K562 (cell line): ENCODE results near the gene SSU72. TPM values are rescaled to one million over a fixed set of nuclear protein-coding genes. Genes with fewer than 3 reads are reported as not detected.

Experiments
- ATAC-seq: fragments of 200-7000 bp; cut with Tn5 transposase; 3 replicates; pipeline ENCODE4 v1.9.1; 2020; ENCODE audit warnings: moderate library complexity
- BruUV-seq: library from RNA; stranded (reverse); fragments of 400-500 nt; replicated peaks from 2 replicates; lab custom pipeline; 2021; lab: Mats Ljungman, UMichigan
- CTCF ChIA-PET: fragments of 300-600 bp; formaldehyde crosslinking; extraction: SDS; loops from one replicate; lab custom pipeline; 2021; ENCODE audit warnings: low intra/inter-chr PET ratio; lab: Yijun Ruan, JAX
- POLR2A ChIA-PET: fragments of 300-600, 350-650 bp; sonication (Branson Sonifier 250); formaldehyde crosslinking; extraction: SDS; loops from one replicate; lab custom pipeline; 2021; ENCODE audit warnings: antibody characterized with exemption, inconsistent platforms; lab: Yijun Ruan, JAX
- DNase-seq, 4 experiments: peaks; one replicate each; pipeline versions ENCODE4 v3.0.0 to v3.0.0-alpha.2; 2011 to 2018; ENCODE audit warnings: low spot score in 3 of 4, mixed read lengths in 3 of 4; ENCODE audit errors: extremely low read depth in 1 of 4
- FAIRE-seq: peaks from 2 replicates; lab custom pipeline; 2011; peaks lifted over from hg19 to GRCh38; lab: Jason Lieb, UNC
- H2AFZ ChIP-seq: 2 replicates; pipeline ENCODE4 v1.6.0; 2011; ENCODE audit warnings: low read depth, low read length, control low read depth, inconsistent platforms
- H3K27ac ChIP-seq: fragments of 200-600 bp; 3 replicates; pipeline ENCODE4 v1.8.0; 2011; ENCODE audit warnings: low read depth, mild to moderate bottlenecking, control low read depth, inconsistent platforms, low read length, moderate library complexity, mixed read lengths; ENCODE audit errors: extremely low read depth
- H3K27me3 ChIP-seq, 2 experiments: fragments of 300-600 bp in 1 of 2; 2 replicates in 1 of 2; 3 replicates in 1 of 2; pipeline versions ENCODE4 v1.6.0 to v1.8.0; 2011; ENCODE audit warnings: inconsistent platforms in 2 of 2, low read length in 2 of 2, mild to moderate bottlenecking in 1 of 2, mixed read lengths in 1 of 2, moderate library complexity in 1 of 2; ENCODE audit not compliant: control insufficient read depth in 2 of 2, insufficient read depth in 2 of 2
- H3K36me3 ChIP-seq: fragments of 300-600 bp; 3 replicates; pipeline ENCODE4 v1.8.0; 2011; ENCODE audit warnings: mild to moderate bottlenecking, low read length, inconsistent platforms; ENCODE audit not compliant: control insufficient read depth, insufficient read depth
- H3K4me1 ChIP-seq, 2 experiments: fragments of 200-600 bp in 1 of 2; replicated peaks in 1 of 2; 2 replicates in 1 of 2; 3 replicates in 1 of 2; pipeline versions ENCODE4 v1.5.1 to v1.8.0; 2011; ENCODE audit warnings: inconsistent platforms in 2 of 2, low read length in 2 of 2, mild to moderate bottlenecking in 1 of 2, mixed read lengths in 1 of 2, moderate library complexity in 1 of 2; ENCODE audit not compliant: control insufficient read depth in 2 of 2, insufficient read depth in 2 of 2
- H3K4me2 ChIP-seq: 2 replicates; pipeline ENCODE4 v1.6.1; 2011; ENCODE audit warnings: low read length, control low read depth, inconsistent platforms, mixed read lengths; ENCODE audit not compliant: insufficient read depth
- H3K4me3 ChIP-seq: fragments of 200-600 bp; sonication (generic), shearing (Covaris generic); 2 replicates; pipeline ENCODE4 v1.5.1; 2016; ENCODE audit warnings: control low read depth, inconsistent platforms
- H3K79me2 ChIP-seq: fragments of 200-600 bp; 3 replicates; pipeline ENCODE4 v1.8.0; 2011; ENCODE audit warnings: low read length, inconsistent platforms; ENCODE audit not compliant: control insufficient read depth, insufficient read depth
- H3K9ac ChIP-seq, 2 experiments: 2 replicates each; pipeline versions ENCODE4 v1.6.0 to v1.6.1; 2011; ENCODE audit warnings: low read depth in 2 of 2, low read length in 2 of 2, control low read depth in 1 of 2, inconsistent platforms in 1 of 2, mild to moderate bottlenecking in 1 of 2, mixed read lengths in 1 of 2; ENCODE audit not compliant: insufficient read depth in 1 of 2
- H3K9me1 ChIP-seq: one replicate; pipeline ENCODE4 v1.6.0; 2011; ENCODE audit warnings: inconsistent platforms, mild to moderate bottlenecking, low read length, moderate library complexity; ENCODE audit not compliant: control insufficient read depth, insufficient read depth
- H3K9me3 ChIP-seq: replicated peaks from 2 replicates; pipeline ENCODE4 v1.5.1; 2011; ENCODE audit warnings: low read depth, low read length, inconsistent platforms; ENCODE audit not compliant: control insufficient read depth, insufficient read depth
- H4K20me1 ChIP-seq: replicated peaks from 2 replicates; pipeline ENCODE4 v1.6.1; 2011; ENCODE audit warnings: low read length, inconsistent platforms, mixed read lengths; ENCODE audit not compliant: control insufficient read depth, insufficient read depth
- CAMTA2 ChIP-seq: fragments of 250-450 bp; sonication (Bioruptor Pico); conservative IDR thresholded peaks from 2 replicates; pipeline ENCODE4 v1.5.1; 2022
- DDX20 ChIP-seq: fragments of 450-650 bp; IDR thresholded peaks from 2 replicates; pipeline ENCODE4 v1.6.1; 2016; ENCODE audit warnings: missing genetic modification characterization, low read depth, mild to moderate bottlenecking, missing compliant biosample characterization, moderate library complexity
- DPF2 ChIP-seq: fragments of 450-650 bp; IDR thresholded peaks from 2 replicates; pipeline ENCODE4 v1.6.1; 2016
- HNRNPUL1 ChIP-seq: fragments of 200-400 bp; formaldehyde crosslinking; IDR thresholded peaks from 2 replicates; pipeline ENCODE4 v1.6.1; 2017; ENCODE audit warnings: low read length
- LARP7 ChIP-seq: fragments of 450-650 bp; IDR thresholded peaks from 2 replicates; pipeline ENCODE4 v1.6.1; 2016
- NCOA4 ChIP-seq: fragments of 450-650 bp; IDR thresholded peaks from 2 replicates; pipeline ENCODE4 v1.6.1; 2018; ENCODE audit warnings: mild to moderate bottlenecking; ENCODE audit not compliant: partially characterized antibody
- NFIC ChIP-seq: fragments of 450-650 bp; IDR thresholded peaks from 2 replicates; pipeline ENCODE4 v1.6.1; 2017; ENCODE audit warnings: mild to moderate bottlenecking, inconsistent platforms
- PRPF4 ChIP-seq: fragments of 200-400 bp; formaldehyde crosslinking; IDR thresholded peaks from one replicate; pipeline ENCODE4 v1.6.1; 2017; ENCODE audit warnings: low read length, low read depth, mild to moderate bottlenecking; ENCODE audit not compliant: insufficient read depth, poor library complexity, severe bottlenecking
- RBM14 ChIP-seq: fragments of 200-400 bp; formaldehyde crosslinking; IDR thresholded peaks from 2 replicates; pipeline ENCODE4 v1.6.1; 2018; ENCODE audit warnings: low read depth, mild to moderate bottlenecking, low read length, moderate library complexity, borderline replicate concordance; ENCODE audit not compliant: insufficient read depth
- SMAD4 ChIP-seq: fragments of 250-450 bp; sonication (Bioruptor Pico); conservative IDR thresholded peaks from 2 replicates; pipeline ENCODE4 v1.8.0; 2021; ENCODE audit warnings: inconsistent platforms, mild to moderate bottlenecking, moderate library complexity
- ZFP1 ChIP-seq: fragments of 450-650 bp; formaldehyde crosslinking; IDR thresholded peaks from 2 replicates; pipeline ENCODE4 v1.4.0; 2020; ENCODE audit warnings: mild to moderate bottlenecking, mixed read lengths
- ZNF551 ChIP-seq: fragments of 250-450 bp; sonication (Bioruptor Pico); IDR thresholded peaks from 2 replicates; pipeline ENCODE4 v1.5.0; 2021; ENCODE audit warnings: mild to moderate bottlenecking, moderate library complexity
- ZNF561 ChIP-seq: fragments of 450-650 bp; formaldehyde crosslinking; conservative IDR thresholded peaks from 2 replicates; pipeline ENCODE4 v1.4.0; 2020; ENCODE audit warnings: mild to moderate bottlenecking, moderate library complexity
- ZNF764 ChIP-seq: fragments of 250-450 bp; sonication (Bioruptor Pico); IDR thresholded peaks from 2 replicates; pipeline ENCODE4 v1.4.0; 2020; ENCODE audit warnings: low read depth, mild to moderate bottlenecking, moderate library complexity
- whole genome bisulfite sequencing: fragments of 100-300 bp; shearing (Covaris generic); methylation state at CpG from one replicate; pipeline ENCODE4 v1.1.6; 2016; ENCODE audit warnings: low coverage, mixed read lengths; ENCODE audit not compliant: insufficient coverage; ENCODE audit errors: missing lambda C conversion rate; 5-methylcytosine and 5-hydroxymethylcytosine counted together
- in situ Hi-C: fragments of 300-500 bp; cut with MboI; formaldehyde crosslinking; loops from 4 replicates; pipeline ENCODE4 v1.15.0; 2018; ENCODE audit warnings: inconsistent platforms, mixed read lengths
- intact Hi-C: fragments of 100-400 bp; cut with micrococcal nuclease; formaldehyde crosslinking; loops from 2 replicates; pipeline ENCODE4 v1.14.2; 2022
- polyA plus RNA-seq, 8 experiments: library from polyadenylated mRNA; depleted of rRNA in 4 of 8; stranded (reverse) in 5 of 8; unstranded in 3 of 8; fragments of >200 nt; fragmentation: Nextera tagmentation in 2 of 8; fragmentation: Illumina TruSeq in 1 of 8; extraction: Ambion mirVana in 2 of 8; extraction: Trizol in 1 of 8; gene quantifications; 2 replicates each; pipeline versions ENCODE4 v1.2.1 to v1.2.3, GENCODE V29; 2011 to 2014; ENCODE audit warnings: inconsistent platforms in 1 of 8, missing spikeins in 1 of 8
- total RNA-seq, 7 experiments: library from RNA; depleted of rRNA in 6 of 7; stranded (reverse); fragments of >200 nt in 6 of 7; fragmentation: Illumina TruSeq in 2 of 7; extraction: Trizol in 2 of 7; gene quantifications; 2 replicates each; pipeline versions ENCODE4 v1.2.1 to v1.2.3, GENCODE V29; 2011 to 2021; ENCODE audit warnings: low replicate concordance in 1 of 7
- TF ChIP-seq, protein P1 (sequence below), 2 experiments: fragments of 450-650 bp; conservative IDR thresholded peaks; 2 replicates each; pipeline ENCODE4 v1.6.1; 2017; ENCODE audit warnings: mild to moderate bottlenecking in 2 of 2, moderate library complexity in 2 of 2
- TF ChIP-seq, protein P2 (sequence below), 3 experiments: fragments of 200-800 bp in 1 of 3; sonication (Bioruptor generic) in 1 of 3; sonication (generic) in 1 of 3; formaldehyde crosslinking in 1 of 3; IDR thresholded peaks; 2 replicates each; pipeline versions ENCODE4 v1.6.1 to v1.8.0; 2016 to 2022; ENCODE audit warnings: mild to moderate bottlenecking in 2 of 3, missing compliant biosample characterization in 2 of 3, missing genetic modification characterization in 2 of 3, missing genetic modification reagents in 1 of 3
- TF ChIP-seq, protein P3 (sequence below): IDR thresholded peaks from 2 replicates; pipeline ENCODE4 v1.6.1; 2012; ENCODE audit warnings: low read depth, low read length, improper control_type of control experiment, borderline replicate concordance

SSU72 gene
- total and polyA plus RNA-seq, 9 of the 15 experiments (the other 6 are each of a cell fraction or from before 2014, with no cell fraction given), result 70.8 to 201 (median 94.6) TPM

DNA sequence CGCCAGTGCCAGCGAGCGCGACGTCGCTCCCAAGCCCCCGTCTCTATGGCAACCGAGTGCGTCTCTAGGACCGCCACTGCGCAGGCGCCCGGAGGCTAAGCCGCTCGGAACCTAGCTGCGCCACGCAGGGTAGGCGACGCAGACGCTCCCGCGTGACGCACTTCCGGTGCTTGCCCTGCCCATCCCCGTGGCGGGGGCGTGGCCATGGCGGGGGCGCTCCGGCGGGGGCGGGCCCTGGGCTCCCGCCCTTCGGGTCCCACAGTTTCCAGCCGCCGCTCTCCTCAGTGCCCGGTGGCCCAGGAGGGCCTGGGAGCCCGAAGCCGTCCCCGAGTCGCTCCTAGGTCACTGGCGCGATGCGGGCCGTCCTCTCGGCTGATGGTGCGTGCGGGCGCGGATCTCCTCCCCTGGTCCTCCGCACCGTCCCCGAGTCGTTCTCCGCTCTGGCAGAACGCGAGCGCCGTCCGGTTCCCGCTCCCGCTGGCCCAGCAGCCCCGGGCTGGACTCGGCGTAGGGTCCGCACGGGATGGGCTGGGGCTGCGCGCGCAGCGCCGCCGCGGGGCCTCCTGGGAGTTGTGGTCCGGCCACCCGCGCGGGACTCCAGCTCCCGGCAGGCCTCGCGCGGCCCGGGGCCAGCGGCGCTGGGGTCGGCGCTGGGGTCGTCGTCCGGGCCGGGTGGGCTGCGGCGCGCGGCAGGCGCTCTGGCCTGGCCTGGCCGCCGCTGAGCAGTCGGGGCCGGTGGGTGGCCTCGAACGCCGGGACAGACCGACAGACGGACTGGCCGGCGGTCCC, 40.8 kb upstream of the SSU72 start, which contains the start of gene MIB2:
MIB2 (plus strand) TSS at position 245 of the 789 bp plus-strand sequence. CDS start 7,953 bp downstream, outside the sequence.
- peaks cover 14 to 70% of the 10 kb centered on the region in 2 experiments; a peak in 4 of 5 replicates for H3K4me1 ChIP-seq
- peak within 1 kb of the TSS; percentile 87 for H3K4me3 ChIP-seq
- ATAC-seq (peak; percentile 92), FAIRE-seq (peak; percentile 82), DNase-seq (peak; percentile 99 to 100 (median 99))
- in situ Hi-C loops, result no loop called here
- peaks cover 31% of the 10 kb centered on the region for H3K79me2 ChIP-seq
- peak within 1 kb of the TSS; percentile 97 for H2AFZ ChIP-seq
- H3K36me3 ChIP-seq, result peaks cover 9% of the 10 kb centered on the region; the same call in 2 of the 3 replicates
- H3K4me2 ChIP-seq, result peak within 1 kb of the TSS; percentile 94
- peak within 1 kb of the TSS; percentile 99 to 100 for H3K9ac ChIP-seq
- H3K27me3 ChIP-seq, result no peaks in the 10 kb centered on the region; a peak in 1 of 5 replicates
- no TSS peak for BruUV-seq
- H3K9me1 ChIP-seq, result no peaks in the 10 kb centered on the region
- ChIA-PET POLR2A (interaction anchor here (0.6 to 3.9 kb wide), 8 partner anchors 8 to 208 kb away, joined by 3 to 61 read pairs (median 4); partner anchors contain the start of genes FNDC10 and MRPL20), CTCF (no interaction called here)
- intact Hi-C loops, result loop anchor here (1.0 kb wide), 1 partner anchor 40 kb away; no protein-coding TSS in a partner anchor
- 0 out of 2 replicates have a peak, but pooled peaks cover 19% of the 10 kb centered on the region for H4K20me1 ChIP-seq
- 0% methylated on average over 80 of the region's 107 CpGs for WGBS
- H3K9me3 ChIP-seq, result no peaks in the 10 kb centered on the region
- H3K27ac ChIP-seq, result peak within 1 kb of the TSS; percentile 99
- TF ChIP-seq, protein P1, sequence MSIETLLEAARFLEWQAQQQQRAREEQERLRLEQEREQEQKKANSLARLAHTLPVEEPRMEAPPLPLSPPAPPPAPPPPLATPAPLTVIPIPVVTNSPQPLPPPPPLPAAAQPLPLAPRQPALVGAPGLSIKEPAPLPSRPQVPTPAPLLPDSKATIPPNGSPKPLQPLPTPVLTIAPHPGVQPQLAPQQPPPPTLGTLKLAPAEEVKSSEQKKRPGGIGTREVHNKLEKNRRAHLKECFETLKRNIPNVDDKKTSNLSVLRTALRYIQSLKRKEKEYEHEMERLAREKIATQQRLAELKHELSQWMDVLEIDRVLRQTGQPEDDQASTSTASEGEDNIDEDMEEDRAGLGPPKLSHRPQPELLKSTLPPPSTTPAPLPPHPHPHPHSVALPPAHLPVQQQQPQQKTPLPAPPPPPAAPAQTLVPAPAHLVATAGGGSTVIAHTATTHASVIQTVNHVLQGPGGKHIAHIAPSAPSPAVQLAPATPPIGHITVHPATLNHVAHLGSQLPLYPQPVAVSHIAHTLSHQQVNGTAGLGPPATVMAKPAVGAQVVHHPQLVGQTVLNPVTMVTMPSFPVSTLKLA (conservative IDR thresholded peaks at IDR 0.05), result peak; percentile 88 to 94
- TF ChIP-seq DPF2, result no peak; the same call in 1 of the 2 replicates
- 0 out of 2 replicates have a peak, but pooled peaks have one; percentile 60 for TF ChIP-seq LARP7
- TF ChIP-seq, protein P2, sequence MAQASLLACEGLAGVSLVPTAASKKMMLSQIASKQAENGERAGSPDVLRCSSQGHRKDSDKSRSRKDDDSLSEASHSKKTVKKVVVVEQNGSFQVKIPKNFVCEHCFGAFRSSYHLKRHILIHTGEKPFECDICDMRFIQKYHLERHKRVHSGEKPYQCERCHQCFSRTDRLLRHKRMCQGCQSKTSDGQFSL (CRISPR knock-in tag; IDR thresholded peaks at IDR 0.05), result no peak
- TF ChIP-seq, protein P2 (tag; IDR thresholded peaks at IDR 0.05), result no peak
- peak; percentile 66 for TF ChIP-seq SMAD4 (CRISPR knock-in tag)
- no peak for TF ChIP-seq ZNF764
- TF ChIP-seq, protein P3, sequence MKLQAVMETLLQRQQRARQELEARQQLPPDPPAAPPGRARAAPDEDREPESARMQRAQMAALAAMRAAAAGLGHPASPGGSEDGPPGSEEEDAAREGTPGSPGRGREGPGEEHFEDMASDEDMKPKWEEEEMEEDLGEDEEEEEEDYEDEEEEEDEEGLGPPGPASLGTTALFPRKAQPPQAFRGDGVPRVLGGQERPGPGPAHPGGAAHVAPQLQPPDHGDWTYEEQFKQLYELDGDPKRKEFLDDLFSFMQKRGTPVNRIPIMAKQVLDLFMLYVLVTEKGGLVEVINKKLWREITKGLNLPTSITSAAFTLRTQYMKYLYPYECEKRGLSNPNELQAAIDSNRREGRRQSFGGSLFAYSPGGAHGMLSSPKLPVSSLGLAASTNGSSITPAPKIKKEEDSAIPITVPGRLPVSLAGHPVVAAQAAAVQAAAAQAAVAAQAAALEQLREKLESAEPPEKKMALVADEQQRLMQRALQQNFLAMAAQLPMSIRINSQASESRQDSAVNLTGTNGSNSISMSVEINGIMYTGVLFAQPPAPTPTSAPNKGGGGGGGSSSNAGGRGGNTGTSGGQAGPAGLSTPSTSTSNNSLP, result no peak
- TF ChIP-seq ZNF561, result no peak
- no peak for TF ChIP-seq PRPF4
- no peak for TF ChIP-seq ZFP1
- 0 out of 2 replicates have a peak, but pooled peaks have one; percentile 35 for TF ChIP-seq NFIC
- no peak for TF ChIP-seq DDX20 (tag)
- no peak for TF ChIP-seq ZNF551 (CRISPR knock-in tag)
- TF ChIP-seq RBM14, result no peak
- TF ChIP-seq CAMTA2 (CRISPR knock-in tag), result no peak; the same call in 1 of the 2 replicates
- no peak for TF ChIP-seq NCOA4
- TF ChIP-seq HNRNPUL1, result no peak
